Smooth muscle cell (in vitro differentiated cells): ENCODE data around the gene ZFPM1. TPM values are rescaled to one million over a fixed set of nuclear protein-coding genes. Genes with fewer than 3 reads are reported as not detected.

Experiments
- DNase-seq: peaks from one replicate; lab custom pipeline; 2025; ENCODE audit not compliant: unreplicated experiment; lab: John Stamatoyannopoulos, UW
- H2AFZ ChIP-seq: fragments of 200-600 bp; sonication (generic); 2 replicates; pipeline ENCODE4 v1.6.0; 2016; ENCODE audit warnings: antibody characterized with exemption, low read depth, mild to moderate bottlenecking
- H3F3A ChIP-seq: fragments of 200-600 bp; sonication (generic); 2 replicates; pipeline ENCODE4 v1.6.0; 2017; ENCODE audit warnings: antibody characterized with exemption, low read depth
- H3K27ac ChIP-seq: fragments of 200-600 bp; sonication (generic); 2 replicates; pipeline ENCODE4 v1.5.1; 2016; ENCODE audit warnings: low read depth, mild to moderate bottlenecking
- H3K27me3 ChIP-seq: fragments of 200-600 bp; sonication (generic); 2 replicates; pipeline ENCODE4 v1.6.1; 2016; ENCODE audit warnings: low read depth, mild to moderate bottlenecking
- H3K36me3 ChIP-seq: fragments of 200-600 bp; sonication (generic); 2 replicates; pipeline ENCODE4 v1.5.1; 2016; ENCODE audit warnings: low read depth
- H3K4me1 ChIP-seq: fragments of 200-600 bp; sonication (generic); 2 replicates; pipeline ENCODE4 v1.5.1; 2016; ENCODE audit warnings: low read depth
- H3K4me2 ChIP-seq: fragments of 200-600 bp; sonication (generic); 2 replicates; pipeline ENCODE4 v1.6.0; 2016; ENCODE audit warnings: mild to moderate bottlenecking
- H3K4me3 ChIP-seq: fragments of 200-600 bp; sonication (generic); 2 replicates; pipeline ENCODE4 v1.5.1; 2016; ENCODE audit warnings: mild to moderate bottlenecking
- H3K79me2 ChIP-seq: fragments of 200-600 bp; sonication (generic); 2 replicates; pipeline ENCODE4 v1.6.0; 2016; ENCODE audit warnings: low read depth, mild to moderate bottlenecking
- H3K9ac ChIP-seq: fragments of 200-600 bp; sonication (generic); 2 replicates; pipeline ENCODE4 v1.6.0; 2016; ENCODE audit warnings: low read depth
- H3K9me3 ChIP-seq: fragments of 200-600 bp; sonication (generic); replicated peaks from 2 replicates; pipeline ENCODE4 v1.5.1; 2016; ENCODE audit warnings: low read depth
- H4K20me1 ChIP-seq: fragments of 200-600 bp; sonication (generic); 2 replicates; pipeline ENCODE4 v1.6.0; 2016; ENCODE audit warnings: low read depth
- WGBS: methylation state at CpG from one replicate; pipeline ENCODE4 v1.1.7; 2016; ENCODE audit warnings: low lambda C conversion rate; 5-methylcytosine and 5-hydroxymethylcytosine counted together
- polyA plus RNA-seq: library from polyadenylated mRNA; unstranded; fragments of >200 nt; fragmentation: Nextera tagmentation; extraction: Ambion mirVana; gene quantifications from 2 replicates; pipeline ENCODE4 v1.2.1, GENCODE V29; 2016
- total RNA-seq: library from RNA; depleted of rRNA; stranded (reverse); fragments of >200 nt; gene quantifications from 2 replicates; pipeline ENCODE4 v1.2.3, GENCODE V29; 2014
- TF ChIP-seq, protein P1 (sequence below): fragments of 200-600 bp; sonication (generic); IDR thresholded peaks from 2 replicates; pipeline ENCODE4 v1.5.1; 2017; ENCODE audit warnings: borderline replicate concordance, mild to moderate bottlenecking, antibody characterized with exemption; ENCODE audit not compliant: insufficient read depth, poor library complexity, severe bottlenecking

The ZFPM1 gene
- total RNA-seq: 0.99 and 1.2 TPM in 2 replicates
- polyA plus RNA-seq: 4.9 and 6.6 TPM in 2 replicates

DNA sequence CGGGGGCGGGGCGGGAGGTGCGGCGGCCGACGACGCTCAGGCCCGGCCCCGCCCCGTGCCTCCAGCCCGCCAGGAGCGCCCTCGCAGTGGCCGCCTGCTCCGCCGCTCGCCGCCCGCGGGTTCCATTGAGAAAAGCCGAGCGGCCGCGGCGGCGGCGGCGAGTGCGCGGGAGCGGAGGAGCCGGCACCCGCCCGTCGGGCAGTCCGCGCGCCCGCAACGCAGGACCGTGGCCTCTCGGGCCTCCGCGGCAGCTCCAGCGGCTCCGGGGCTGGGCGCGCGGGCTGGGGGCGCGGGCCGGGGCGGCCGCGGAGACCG, at the start of gene ZFPM1:
Gene ZFPM1 (plus strand): TSS at position 64 of the 315 bp plus-strand sequence. CDS start 359 bp downstream, outside the sequence.
- Histone ChIP-seq H3K4me1 (peaks cover 16% of the 10 kb centered on the region), H2AFZ (peak within 1 kb of the TSS; percentile 53), H3K27me3 (no peaks in the 10 kb centered on the region), H3K4me2 (peak within 1 kb of the TSS; percentile 100), H3K9ac (peak within 1 kb of the TSS; percentile 76), H3K4me3 (peak within 1 kb of the TSS; percentile 82), H3K79me2 (peaks cover 5% of the 10 kb centered on the region), H4K20me1 (peaks cover 45% of the 10 kb centered on the region), H3K36me3 (no peaks in the 10 kb centered on the region), H3F3A (no peaks in the 10 kb centered on the region), H3K9me3 (no peaks in the 10 kb centered on the region), H3K27ac (no peak within 1 kb of the TSS)
- no CpG with 5 or more reads among the region's 57 CpGs for WGBS
- TF ChIP-seq, protein P1, sequence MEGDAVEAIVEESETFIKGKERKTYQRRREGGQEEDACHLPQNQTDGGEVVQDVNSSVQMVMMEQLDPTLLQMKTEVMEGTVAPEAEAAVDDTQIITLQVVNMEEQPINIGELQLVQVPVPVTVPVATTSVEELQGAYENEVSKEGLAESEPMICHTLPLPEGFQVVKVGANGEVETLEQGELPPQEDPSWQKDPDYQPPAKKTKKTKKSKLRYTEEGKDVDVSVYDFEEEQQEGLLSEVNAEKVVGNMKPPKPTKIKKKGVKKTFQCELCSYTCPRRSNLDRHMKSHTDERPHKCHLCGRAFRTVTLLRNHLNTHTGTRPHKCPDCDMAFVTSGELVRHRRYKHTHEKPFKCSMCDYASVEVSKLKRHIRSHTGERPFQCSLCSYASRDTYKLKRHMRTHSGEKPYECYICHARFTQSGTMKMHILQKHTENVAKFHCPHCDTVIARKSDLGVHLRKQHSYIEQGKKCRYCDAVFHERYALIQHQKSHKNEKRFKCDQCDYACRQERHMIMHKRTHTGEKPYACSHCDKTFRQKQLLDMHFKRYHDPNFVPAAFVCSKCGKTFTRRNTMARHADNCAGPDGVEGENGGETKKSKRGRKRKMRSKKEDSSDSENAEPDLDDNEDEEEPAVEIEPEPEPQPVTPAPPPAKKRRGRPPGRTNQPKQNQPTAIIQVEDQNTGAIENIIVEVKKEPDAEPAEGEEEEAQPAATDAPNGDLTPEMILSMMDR: no peak
- DNase-seq: no peak

DNA sequence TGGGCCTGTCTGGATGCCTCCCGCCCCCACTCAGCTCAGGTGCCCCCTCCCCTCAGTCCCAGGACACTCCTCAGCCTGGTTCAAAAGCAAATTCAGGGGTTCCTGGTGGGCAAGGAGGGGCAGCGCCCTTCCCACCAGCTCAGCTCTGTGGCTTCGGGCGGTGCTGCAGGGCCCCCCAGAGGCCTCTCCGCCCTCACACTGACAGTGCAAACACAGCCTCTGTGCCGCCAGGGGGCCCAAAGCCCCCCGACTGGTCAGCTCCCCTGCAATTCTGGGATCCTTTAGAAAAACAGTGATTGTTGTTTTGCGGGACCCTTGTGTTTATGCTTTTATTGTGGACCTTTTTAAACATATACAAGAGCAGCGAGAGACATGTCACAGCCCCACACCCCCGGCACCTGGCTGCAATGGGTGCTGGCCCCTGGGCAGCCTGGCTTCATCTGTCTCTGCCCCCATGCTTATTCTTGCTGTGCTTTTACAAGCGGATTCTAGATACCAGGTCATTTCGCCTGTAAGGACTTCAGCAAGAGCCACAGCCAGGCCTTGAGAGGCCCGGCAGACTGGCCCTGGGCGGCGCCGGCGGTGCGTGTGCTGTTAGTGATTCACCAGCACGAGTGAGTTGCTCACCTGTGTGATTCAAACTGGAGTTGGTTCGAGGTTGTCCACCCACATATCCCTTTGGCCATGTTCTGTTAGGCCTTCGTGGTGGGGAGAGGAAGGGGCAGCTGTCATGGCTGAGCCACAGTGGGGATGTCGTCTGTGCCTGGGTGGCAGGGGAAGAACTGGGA, 49.1 kb upstream of the ZFPM1 start:
- H3F3A ChIP-seq: no peaks in the 10 kb centered on the region
- H3K27me3 ChIP-seq: no peaks in the 10 kb centered on the region
- TF ChIP-seq, protein P1: no peak
- no peak for DNase-seq
- no peaks in the 10 kb centered on the region for H3K4me1 ChIP-seq
- no peaks in the 10 kb centered on the region for H3K9me3 ChIP-seq
- H3K27ac ChIP-seq: no peak overlapping the region
- H3K9ac ChIP-seq: no peak overlapping the region
- peaks cover 98% of the 10 kb centered on the region for H4K20me1 ChIP-seq
- H3K4me3 ChIP-seq: no peak overlapping the region
- peaks cover 4% of the 10 kb centered on the region for H3K79me2 ChIP-seq
- H2AFZ ChIP-seq: no peak overlapping the region
- H3K36me3 ChIP-seq: no peaks in the 10 kb centered on the region
- no peak overlapping the region for H3K4me2 ChIP-seq
- 87% methylated on average over 22 of the region's 22 CpGs for WGBS

DNA sequence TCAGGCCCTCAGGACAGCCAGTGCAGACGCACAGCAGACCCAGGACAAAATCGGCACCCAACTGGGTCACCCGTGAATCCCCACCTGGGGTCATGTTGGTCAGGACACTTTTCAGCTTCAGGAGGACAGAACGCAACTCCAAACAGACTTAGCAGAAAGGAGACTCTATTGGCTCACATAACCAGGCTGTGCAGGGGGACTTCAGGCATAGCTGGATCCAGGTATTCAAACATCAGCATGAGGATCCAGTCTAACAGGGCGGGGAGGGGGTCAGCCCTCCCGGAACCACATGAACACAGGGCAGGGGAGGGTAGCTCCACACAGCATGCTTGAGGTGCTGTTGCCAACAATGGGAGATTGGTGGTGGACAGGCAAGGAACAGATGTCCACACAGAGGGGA, 48.3 kb upstream of the ZFPM1 start:
- peaks cover 98% of the 10 kb centered on the region for H4K20me1 ChIP-seq
- H3K9me3 ChIP-seq: no peaks in the 10 kb centered on the region
- TF ChIP-seq, protein P1: no peak

More for the DNA sequence above, 48.3 kb upstream of the ZFPM1 start:
- H3K79me2 ChIP-seq: peaks cover 10% of the 10 kb centered on the region
- H3K27me3 ChIP-seq: no peaks in the 10 kb centered on the region
- DNase-seq: no peak
- no peak overlapping the region for H3K4me2 ChIP-seq
- no peaks in the 10 kb centered on the region for H3F3A ChIP-seq
- no peak overlapping the region for H3K27ac ChIP-seq
- H3K4me3 ChIP-seq: no peak overlapping the region
- WGBS: 96% methylated on average over 6 of the region's 6 CpGs
- H3K9ac ChIP-seq: no peak overlapping the region
- H3K36me3 ChIP-seq: no peaks in the 10 kb centered on the region
- no peak overlapping the region for H2AFZ ChIP-seq
- no peaks in the 10 kb centered on the region for H3K4me1 ChIP-seq
